Measurements from ENCODE around the gene DTD2.

GRCh38 chr14:31486764-31487163 lies 29.5 kb upstream of the DTD2 start:
- TF ChIP-seq CREB5 (CRISPR knock-in tag; IDR thresholded peaks at IDR 0.05; ENCODE audit: low read depth) (no peak), ZFP30 (CRISPR knock-in tag; IDR thresholded peaks at IDR 0.05) (no peak), GLIS3 (CRISPR knock-in tag; IDR thresholded peaks at IDR 0.05) (no peak), PATZ1 (CRISPR knock-in tag; IDR thresholded peaks at IDR 0.05; ENCODE audit: borderline replicate concordance) (no peak), OSR1 (CRISPR knock-in tag; IDR thresholded peaks at IDR 0.05) (no peak), ESRRG (CRISPR knock-in tag; IDR thresholded peaks at IDR 0.05) (no peak), POU6F1 (CRISPR knock-in tag; IDR thresholded peaks at IDR 0.05; ENCODE audit: borderline replicate concordance, low read depth) (no peak), SNAI2 (CRISPR knock-in tag; IDR thresholded peaks at IDR 0.05) (no peak), CSRNP3 (CRISPR knock-in tag; IDR thresholded peaks at IDR 0.05) (no peak), TOX (CRISPR knock-in tag; IDR thresholded peaks at IDR 0.05; ENCODE audit: borderline replicate concordance) (no peak), ZFP3 (CRISPR knock-in tag; IDR thresholded peaks at IDR 0.05) (no peak), TCF4 (CRISPR knock-in tag; IDR thresholded peaks at IDR 0.05; ENCODE audit: borderline replicate concordance) (no peak), ARNTL (CRISPR knock-in tag; IDR thresholded peaks at IDR 0.05; ENCODE audit: borderline replicate concordance, low read depth) (no peak), ZNF70 (CRISPR knock-in tag; IDR thresholded peaks at IDR 0.05) (no peak)
